Measurements from ENCODE around the gene SMIM29. TPM values are rescaled to one million over a fixed set of nuclear protein-coding genes. Genes with fewer than 3 reads are reported as not detected.
A peak's percentile ranks its signal among the peaks of the same experiment; 100 is the strongest.

Gene SMIM29
- total RNA-seq, 2 experiments from 2014 or later: 22.0 to 23.9 TPM

GRCh38 chr6:34234667-34235306 is 14.0 kb downstream of the SMIM29 start:
- DNase-seq (peak in 1 of 14 experiments; percentile 23), ATAC-seq (ENCODE audit: poor library complexity) (no peak)
- Mint-ChIP-seq H3K27ac (peak overlapping the region; percentile 85), H3K27me3 (no peaks in the 10 kb centered on the region), H3K9me3 (no peaks in the 10 kb centered on the region), H3K36me3 (ENCODE audit: low read depth) (peaks cover 18% of the 10 kb centered on the region), H3K4me3 (peak overlapping the region; percentile 86), H3K4me1 (ENCODE audit: low read depth) (peaks cover 31% of the 10 kb centered on the region)
- CTCF ChIA-PET: no interaction called here
- Histone ChIP-seq H3K9me3 (ENCODE audit: control insufficient read depth in 1 of 2, insufficient read depth in 1 of 2, low read length in 2 of 2) (no peaks in the 10 kb centered on the region), H3K27ac (ENCODE audit: low read depth in 1 of 2, low read length in 2 of 2) (peak overlapping the region in 1 of 2 donors; percentile 99), H3K27me3 (ENCODE audit: control insufficient read depth in 1 of 2, insufficient read depth in 2 of 2, low read length in 2 of 2) (no peaks in the 10 kb centered on the region), H3K36me3 (ENCODE audit: insufficient read depth, low read length) (peaks cover under 1% of the 10 kb centered on the region), H3K4me3 (ENCODE audit: low read length) (no peak overlapping the region), H3K4me1 (ENCODE audit: insufficient read depth, low read length) (peaks cover 31% of the 10 kb centered on the region)
- no peak for TF ChIP-seq CTCF (IDR thresholded peaks at IDR 0.05)
- intact Hi-C loops (cut with DNase I, micrococcal nuclease): loop anchor here in 1 of 2 experiments (5.0 to 10.0 kb wide), 4 partner anchors 293 to 1262 kb away; partner anchors contain the start of gene SNRPC
- POLR2A ChIA-PET: interaction anchor here (1.4 kb wide), 1 partner anchor 39 kb away, joined by 3 read pairs; no protein-coding TSS in a partner anchor

GRCh38 chr6:34233867-34234266 is 14.9 kb downstream of the SMIM29 start:
- Histone ChIP-seq H3K27ac (ENCODE audit: low read depth in 1 of 2, low read length in 2 of 2) (no peak overlapping the region), H3K27me3 (ENCODE audit: control insufficient read depth in 1 of 2, insufficient read depth in 2 of 2, low read length in 2 of 2) (no peaks in the 10 kb centered on the region), H3K36me3 (ENCODE audit: insufficient read depth, low read length) (no peaks in the 10 kb centered on the region), H3K9me3 (ENCODE audit: control insufficient read depth in 1 of 2, insufficient read depth in 1 of 2, low read length in 2 of 2) (no peaks in the 10 kb centered on the region), H3K4me1 (ENCODE audit: insufficient read depth, low read length) (peaks cover 22% of the 10 kb centered on the region), H3K4me3 (ENCODE audit: low read length) (no peak overlapping the region)
- ATAC-seq (ENCODE audit: poor library complexity) (no peak), DNase-seq (no peak)
- peak overlapping the region; percentile 86 for H3K4me3 Mint-ChIP-seq
- no peaks in the 10 kb centered on the region for H3K9me3 Mint-ChIP-seq
- H3K36me3 Mint-ChIP-seq (ENCODE audit: low read depth): peaks cover 18% of the 10 kb centered on the region
- H3K4me1 Mint-ChIP-seq (ENCODE audit: low read depth): peaks cover 23% of the 10 kb centered on the region
- H3K27me3 Mint-ChIP-seq: no peaks in the 10 kb centered on the region
- intact Hi-C loops (cut with DNase I, micrococcal nuclease): loop anchor here in 1 of 2 experiments (10.0 kb wide), 1 partner anchor 799 kb away; no protein-coding TSS in a partner anchor
- H3K27ac Mint-ChIP-seq: peak overlapping the region; percentile 85
- no peak for TF ChIP-seq CTCF (IDR thresholded peaks at IDR 0.05)
- ChIA-PET CTCF (interaction anchor here (0.7 kb wide), 1 partner anchor 38 kb away, joined by 3 read pairs; no protein-coding TSS in a partner anchor), POLR2A (interaction anchor here (1.4 to 2.6 kb wide), 3 partner anchors 10 to 38 kb away, joined by 3 to 20 read pairs (median 3); no protein-coding TSS in a partner anchor)

- no peaks in the 10 kb centered on the region for H3K36me3 ChIP-seq (ENCODE audit: insufficient read depth, low read length)
- H3K4me3 ChIP-seq (ENCODE audit: low read length): no peak overlapping the region
- TF ChIP-seq CTCF (IDR thresholded peaks at IDR 0.05): no peak
- POLR2A ChIA-PET: interaction anchor here (1.4 to 2.6 kb wide), 2 partner anchors 9 to 15 kb away, joined by 3 to 20 read pairs; no protein-coding TSS in a partner anchor
- ATAC-seq (ENCODE audit: poor library complexity) (no peak), DNase-seq (no peak)
- Mint-ChIP-seq H3K9me3 (no peaks in the 10 kb centered on the region), H3K36me3 (ENCODE audit: low read depth) (peaks cover 11% of the 10 kb centered on the region), H3K27ac (peak overlapping the region; percentile 85), H3K4me1 (ENCODE audit: low read depth) (peaks cover 15% of the 10 kb centered on the region), H3K4me3 (peak overlapping the region; percentile 86), H3K27me3 (no peaks in the 10 kb centered on the region)
- intact Hi-C loops (cut with DNase I, micrococcal nuclease): loop anchor here in 1 of 2 experiments (10.0 kb wide), 1 partner anchor 798 kb away; no protein-coding TSS in a partner anchor
- peaks cover 14% of the 10 kb centered on the region for H3K4me1 ChIP-seq (ENCODE audit: insufficient read depth, low read length)
- no peaks in the 10 kb centered on the region for H3K27me3 ChIP-seq (ENCODE audit: control insufficient read depth in 1 of 2, insufficient read depth in 2 of 2, low read length in 2 of 2)
- H3K27ac ChIP-seq (ENCODE audit: low read depth in 1 of 2, low read length in 2 of 2): no peak overlapping the region
- CTCF ChIA-PET: interaction anchor here (0.7 to 1.4 kb wide), 3 partner anchors 9 to 37 kb away, joined by 3 read pairs; no protein-coding TSS in a partner anchor
- no peaks in the 10 kb centered on the region for H3K9me3 ChIP-seq (ENCODE audit: control insufficient read depth in 1 of 2, insufficient read depth in 1 of 2, low read length in 2 of 2)
These were observed 15.9 kb downstream of the SMIM29 start for GRCh38 chr6:34232901-34233300.

All from CD4-positive, alpha-beta T cell (primary cell).